GM23338 (cell line): ENCODE data around the gene RHOBTB3. TPM values are rescaled to one million over a fixed set of nuclear protein-coding genes. Genes with fewer than 3 reads are reported as not detected.

Experiments used
- ATAC-seq: fragments of 200-7000 bp; cut with Tn5 transposase; 3 replicates; pipeline ENCODE4 v1.9.1; 2020
- DNase-seq: peaks from one replicate; pipeline ENCODE4 v3.0.0-alpha.2; 2015; ENCODE audit warnings: low spot score
- H2AFZ ChIP-seq: fragments of 200-600 bp; sonication (generic); 2 replicates; pipeline ENCODE4 v1.8.0; 2016; ENCODE audit warnings: antibody characterized with exemption, mild to moderate bottlenecking, moderate library complexity
- H3F3A ChIP-seq: fragments of 200-600 bp; sonication (generic); replicated peaks from 2 replicates; pipeline ENCODE4 v1.8.0; 2017; ENCODE audit warnings: antibody characterized with exemption, mixed run types, low read depth
- H3K27ac ChIP-seq: fragments of 200-600 bp; sonication (generic); 2 replicates; pipeline ENCODE4 v1.6.1; 2016; ENCODE audit warnings: low read depth
- H3K27me3 ChIP-seq: fragments of 200-600 bp; sonication (generic); 2 replicates; pipeline ENCODE4 v1.8.0; 2016; ENCODE audit warnings: mild to moderate bottlenecking, mixed run types, moderate library complexity; ENCODE audit not compliant: insufficient read depth
- H3K36me3 ChIP-seq: fragments of 200-600 bp; sonication (generic); 2 replicates; pipeline ENCODE4 v1.8.0; 2016; ENCODE audit warnings: mild to moderate bottlenecking; ENCODE audit not compliant: insufficient read depth
- H3K4me1 ChIP-seq: fragments of 200-600 bp; sonication (generic); 2 replicates; pipeline ENCODE4 v1.8.0; 2016; ENCODE audit warnings: mild to moderate bottlenecking, moderate library complexity; ENCODE audit not compliant: insufficient read depth
- H3K4me2 ChIP-seq: fragments of 200-600 bp; sonication (generic); 2 replicates; pipeline ENCODE4 v1.7.1; 2017; ENCODE audit warnings: mixed run types
- H3K4me3 ChIP-seq: fragments of 200-600 bp; sonication (generic); 2 replicates; pipeline ENCODE4 v1.6.1; 2016; ENCODE audit warnings: mixed run types
- H3K79me2 ChIP-seq: fragments of 200-600 bp; sonication (generic); replicated peaks from 2 replicates; pipeline ENCODE4 v1.8.0; 2017; ENCODE audit warnings: mild to moderate bottlenecking; ENCODE audit not compliant: insufficient read depth
- H3K9me2 ChIP-seq: fragments of 200-600 bp; sonication (generic); 2 replicates; pipeline ENCODE4 v1.8.0; 2017; ENCODE audit not compliant: insufficient read depth
- H4K20me1 ChIP-seq: fragments of 200-600 bp; sonication (generic); replicated peaks from 2 replicates; pipeline ENCODE4 v1.8.0; 2017; ENCODE audit warnings: mild to moderate bottlenecking; ENCODE audit not compliant: insufficient read depth
- H3K27ac Mint-ChIP-seq: 2 replicates; pipeline ENCODE4 v1.8.0; 2020; ENCODE audit warnings: inconsistent platforms, mild to moderate bottlenecking, moderate library complexity, mixed read lengths
- H3K27me3 Mint-ChIP-seq: 3 replicates; pipeline ENCODE4 v1.8.0; 2022; ENCODE audit warnings: low read depth, mild to moderate bottlenecking, moderate library complexity, mixed read lengths, inconsistent platforms; ENCODE audit not compliant: insufficient read depth, poor library complexity
- H3K36me3 Mint-ChIP-seq: 3 replicates; pipeline ENCODE4 v1.8.0; 2021; ENCODE audit warnings: low read depth, mild to moderate bottlenecking, inconsistent platforms, moderate library complexity, mixed read lengths
- H3K4me1 Mint-ChIP-seq: 3 replicates; pipeline ENCODE4 v1.8.0; 2020; ENCODE audit warnings: mild to moderate bottlenecking, inconsistent platforms, mixed read lengths
- H3K4me3 Mint-ChIP-seq: 3 replicates; pipeline ENCODE4 v1.8.0; 2021; ENCODE audit warnings: moderate library complexity, mild to moderate bottlenecking, inconsistent platforms, mixed read lengths
- H3K9me3 Mint-ChIP-seq: 3 replicates; pipeline ENCODE4 v1.8.0; 2020; ENCODE audit warnings: moderate library complexity, mild to moderate bottlenecking, inconsistent platforms, mixed read lengths
- CREB1 ChIP-seq: fragments of 250-450 bp; sonication (Bioruptor Pico); IDR thresholded peaks from 2 replicates; pipeline ENCODE4 v1.5.0; 2020; ENCODE audit warnings: low read depth, mild to moderate bottlenecking, moderate library complexity
- EZH2 ChIP-seq: fragments of 200-600 bp; sonication (generic); IDR thresholded peaks from one replicate; pipeline ENCODE4 v1.8.0; 2017; ENCODE audit warnings: antibody characterized with exemption, mild to moderate bottlenecking, low read depth; ENCODE audit not compliant: unreplicated experiment
- EZH2phosphoT487 ChIP-seq: fragments of 200-600 bp; sonication (generic); IDR thresholded peaks from one replicate; pipeline ENCODE4 v1.8.1; 2018; ENCODE audit warnings: antibody characterized with exemption; ENCODE audit not compliant: unreplicated experiment
- JUNB ChIP-seq: IDR thresholded peaks from one replicate; pipeline ENCODE4 v1.6.1; 2016; ENCODE audit warnings: antibody characterized with exemption; ENCODE audit not compliant: unreplicated experiment
- NANOG ChIP-seq: IDR thresholded peaks from 2 replicates; pipeline ENCODE4 v1.6.1; 2016; ENCODE audit warnings: antibody characterized with exemption, borderline replicate concordance
- POLR2AphosphoS5 ChIP-seq: IDR thresholded peaks from 2 replicates; pipeline ENCODE4 v1.6.1; 2016; ENCODE audit warnings: antibody characterized with exemption, low read depth
- STAT1 ChIP-seq: IDR thresholded peaks from one replicate; pipeline ENCODE4 v1.6.1; 2016; ENCODE audit warnings: antibody characterized with exemption; ENCODE audit not compliant: unreplicated experiment
- ZNF114 ChIP-seq: fragments of 250-450 bp; sonication (Bioruptor Pico); IDR thresholded peaks from 2 replicates; pipeline ENCODE4 v1.5.0; 2020; ENCODE audit warnings: mild to moderate bottlenecking, moderate library complexity
- ZNF331 ChIP-seq: fragments of 250-450 bp; sonication (Bioruptor Pico); IDR thresholded peaks from 2 replicates; pipeline ENCODE4 v1.5.0; 2020; ENCODE audit warnings: low read depth, mild to moderate bottlenecking, moderate library complexity
- ZNF462 ChIP-seq: fragments of 250-450 bp; sonication (Bioruptor Pico); IDR thresholded peaks from 2 replicates; pipeline ENCODE4 v1.5.0; 2020; ENCODE audit warnings: mild to moderate bottlenecking, moderate library complexity
- polyA plus RNA-seq: library from polyadenylated mRNA; unstranded; fragments of >200 nt; fragmentation: Nextera tagmentation; extraction: Ambion mirVana; gene quantifications from 2 replicates; pipeline ENCODE4 v1.2.1, GENCODE V29; 2016
- total RNA-seq: library from RNA; depleted of rRNA; stranded (reverse); fragments of >200 nt; shearing (Covaris generic); gene quantifications from 2 replicates; pipeline ENCODE4 v1.2.3, GENCODE V29; 2014
- TF ChIP-seq, protein P1 (sequence below), 2 experiments: fragments of 200-600 bp in 1 of 2; sonication (generic) in 1 of 2; conservative IDR thresholded peaks; 2 replicates each; pipeline versions ENCODE4 v1.5.1 to v1.6.1; 2016 to 2017; ENCODE audit warnings: antibody characterized with exemption in 2 of 2, low read depth in 2 of 2, mild to moderate bottlenecking in 2 of 2, moderate library complexity in 1 of 2
- TF ChIP-seq, protein P2 (sequence below): IDR thresholded peaks from one replicate; pipeline ENCODE4 v1.6.1; 2018; ENCODE audit warnings: antibody characterized with exemption; ENCODE audit not compliant: unreplicated experiment
- TF ChIP-seq, protein P3 (sequence below): IDR thresholded peaks from 2 replicates; pipeline ENCODE4 v1.6.1; 2016; ENCODE audit warnings: antibody characterized with exemption

RHOBTB3 gene
- total and polyA plus RNA-seq, 2 experiments from 2014 or later: 10.0 to 13.4 TPM

GRCh38 chr5:95743877-95744276 lies 12.7 kb downstream of the RHOBTB3 start:
- Mint-ChIP-seq H3K27me3 (peaks cover 2% of the 10 kb centered on the region), H3K4me1 (peaks cover 13% of the 10 kb centered on the region), H3K4me3 (no peak overlapping the region), H3K27ac (no peak overlapping the region), H3K36me3 (no peaks in the 10 kb centered on the region; the same call in 1 of the 3 replicates), H3K9me3 (no peaks in the 10 kb centered on the region)
- ATAC-seq (no peak), DNase-seq (no peak)
- Histone ChIP-seq H3K36me3 (no peaks in the 10 kb centered on the region), H3K27me3 (no peaks in the 10 kb centered on the region), H3K4me1 (no peaks in the 10 kb centered on the region), H3F3A (no peaks in the 10 kb centered on the region), H3K4me2 (no peak overlapping the region), H3K4me3 (no peak overlapping the region), H3K27ac (no peak overlapping the region), H3K9me2 (no peaks in the 10 kb centered on the region), H3K79me2 (no peaks in the 10 kb centered on the region), H4K20me1 (no peaks in the 10 kb centered on the region), H2AFZ (no peak overlapping the region)
- TF ChIP-seq CREB1 (CRISPR knock-in tag): no peak
- no peak for TF ChIP-seq POLR2AphosphoS5
- no peak for TF ChIP-seq JUNB
- TF ChIP-seq, protein P1, sequence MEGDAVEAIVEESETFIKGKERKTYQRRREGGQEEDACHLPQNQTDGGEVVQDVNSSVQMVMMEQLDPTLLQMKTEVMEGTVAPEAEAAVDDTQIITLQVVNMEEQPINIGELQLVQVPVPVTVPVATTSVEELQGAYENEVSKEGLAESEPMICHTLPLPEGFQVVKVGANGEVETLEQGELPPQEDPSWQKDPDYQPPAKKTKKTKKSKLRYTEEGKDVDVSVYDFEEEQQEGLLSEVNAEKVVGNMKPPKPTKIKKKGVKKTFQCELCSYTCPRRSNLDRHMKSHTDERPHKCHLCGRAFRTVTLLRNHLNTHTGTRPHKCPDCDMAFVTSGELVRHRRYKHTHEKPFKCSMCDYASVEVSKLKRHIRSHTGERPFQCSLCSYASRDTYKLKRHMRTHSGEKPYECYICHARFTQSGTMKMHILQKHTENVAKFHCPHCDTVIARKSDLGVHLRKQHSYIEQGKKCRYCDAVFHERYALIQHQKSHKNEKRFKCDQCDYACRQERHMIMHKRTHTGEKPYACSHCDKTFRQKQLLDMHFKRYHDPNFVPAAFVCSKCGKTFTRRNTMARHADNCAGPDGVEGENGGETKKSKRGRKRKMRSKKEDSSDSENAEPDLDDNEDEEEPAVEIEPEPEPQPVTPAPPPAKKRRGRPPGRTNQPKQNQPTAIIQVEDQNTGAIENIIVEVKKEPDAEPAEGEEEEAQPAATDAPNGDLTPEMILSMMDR (conservative IDR thresholded peaks at IDR 0.05; ENCODE audit: low read depth in 2 of 2): no peak
- no peak for TF ChIP-seq EZH2phosphoT487
- TF ChIP-seq STAT1: no peak
- TF ChIP-seq, protein P2, sequence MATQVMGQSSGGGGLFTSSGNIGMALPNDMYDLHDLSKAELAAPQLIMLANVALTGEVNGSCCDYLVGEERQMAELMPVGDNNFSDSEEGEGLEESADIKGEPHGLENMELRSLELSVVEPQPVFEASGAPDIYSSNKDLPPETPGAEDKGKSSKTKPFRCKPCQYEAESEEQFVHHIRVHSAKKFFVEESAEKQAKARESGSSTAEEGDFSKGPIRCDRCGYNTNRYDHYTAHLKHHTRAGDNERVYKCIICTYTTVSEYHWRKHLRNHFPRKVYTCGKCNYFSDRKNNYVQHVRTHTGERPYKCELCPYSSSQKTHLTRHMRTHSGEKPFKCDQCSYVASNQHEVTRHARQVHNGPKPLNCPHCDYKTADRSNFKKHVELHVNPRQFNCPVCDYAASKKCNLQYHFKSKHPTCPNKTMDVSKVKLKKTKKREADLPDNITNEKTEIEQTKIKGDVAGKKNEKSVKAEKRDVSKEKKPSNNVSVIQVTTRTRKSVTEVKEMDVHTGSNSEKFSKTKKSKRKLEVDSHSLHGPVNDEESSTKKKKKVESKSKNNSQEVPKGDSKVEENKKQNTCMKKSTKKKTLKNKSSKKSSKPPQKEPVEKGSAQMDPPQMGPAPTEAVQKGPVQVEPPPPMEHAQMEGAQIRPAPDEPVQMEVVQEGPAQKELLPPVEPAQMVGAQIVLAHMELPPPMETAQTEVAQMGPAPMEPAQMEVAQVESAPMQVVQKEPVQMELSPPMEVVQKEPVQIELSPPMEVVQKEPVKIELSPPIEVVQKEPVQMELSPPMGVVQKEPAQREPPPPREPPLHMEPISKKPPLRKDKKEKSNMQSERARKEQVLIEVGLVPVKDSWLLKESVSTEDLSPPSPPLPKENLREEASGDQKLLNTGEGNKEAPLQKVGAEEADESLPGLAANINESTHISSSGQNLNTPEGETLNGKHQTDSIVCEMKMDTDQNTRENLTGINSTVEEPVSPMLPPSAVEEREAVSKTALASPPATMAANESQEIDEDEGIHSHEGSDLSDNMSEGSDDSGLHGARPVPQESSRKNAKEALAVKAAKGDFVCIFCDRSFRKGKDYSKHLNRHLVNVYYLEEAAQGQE: no peak
- TF ChIP-seq, protein P3, sequence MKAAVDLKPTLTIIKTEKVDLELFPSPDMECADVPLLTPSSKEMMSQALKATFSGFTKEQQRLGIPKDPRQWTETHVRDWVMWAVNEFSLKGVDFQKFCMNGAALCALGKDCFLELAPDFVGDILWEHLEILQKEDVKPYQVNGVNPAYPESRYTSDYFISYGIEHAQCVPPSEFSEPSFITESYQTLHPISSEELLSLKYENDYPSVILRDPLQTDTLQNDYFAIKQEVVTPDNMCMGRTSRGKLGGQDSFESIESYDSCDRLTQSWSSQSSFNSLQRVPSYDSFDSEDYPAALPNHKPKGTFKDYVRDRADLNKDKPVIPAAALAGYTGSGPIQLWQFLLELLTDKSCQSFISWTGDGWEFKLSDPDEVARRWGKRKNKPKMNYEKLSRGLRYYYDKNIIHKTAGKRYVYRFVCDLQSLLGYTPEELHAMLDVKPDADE: no peak
- TF ChIP-seq ZNF462 (CRISPR knock-in tag): no peak
- no peak for TF ChIP-seq EZH2
- no peak for TF ChIP-seq ZNF331 (CRISPR knock-in tag)
- no peak for TF ChIP-seq NANOG
- TF ChIP-seq ZNF114 (CRISPR knock-in tag): no peak
